Right lobe of liver (tissue), 4 donors: Measurements from ENCODE around the gene TTC28.

Experiments
- POLR2A ChIP-seq: fragments of 450-650 bp; IDR thresholded peaks from one replicate; pipeline ENCODE4 v1.6.1; 2017; ENCODE audit warnings: antibody characterized with exemption, mild to moderate bottlenecking
- TF ChIP-seq, protein P1 (sequence below), 4 donors: fragments of 200-600 bp in 3 of 4; fragments of 450-650 bp in 1 of 4; IDR thresholded peaks; one replicate each; pipeline versions ENCODE4 v1.5.1 to v1.8.0; 2016 to 2022; ENCODE audit warnings: antibody characterized with exemption in 4 of 4, mild to moderate bottlenecking in 2 of 4
- donor health status: DM: no; HTN: no; CAD: no.
- donor health status: DM: no; HTN: no; CAD: no.
- donor health status: DM: no; HTN: yes; CAD: no.

DNA sequence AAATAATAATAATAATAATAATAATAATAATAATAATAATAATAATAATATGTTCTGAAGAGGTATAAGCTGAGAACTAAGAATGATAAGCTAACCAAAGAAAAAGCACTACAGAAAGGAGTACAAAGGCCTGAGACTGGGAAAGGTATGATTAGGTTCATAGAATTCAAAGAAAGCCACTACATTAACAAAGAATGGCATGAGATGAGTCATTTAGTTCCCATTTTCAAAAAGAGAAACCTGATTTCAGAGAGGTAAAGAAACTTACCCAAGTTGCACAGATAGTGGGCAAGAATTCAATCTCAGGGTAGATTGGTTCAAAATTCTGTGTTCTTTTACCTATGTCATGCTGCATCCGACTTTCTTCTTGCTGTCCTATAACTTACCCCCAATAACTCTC is 350.9 kb downstream of the TTC28 start:
- TF ChIP-seq, protein P1, sequence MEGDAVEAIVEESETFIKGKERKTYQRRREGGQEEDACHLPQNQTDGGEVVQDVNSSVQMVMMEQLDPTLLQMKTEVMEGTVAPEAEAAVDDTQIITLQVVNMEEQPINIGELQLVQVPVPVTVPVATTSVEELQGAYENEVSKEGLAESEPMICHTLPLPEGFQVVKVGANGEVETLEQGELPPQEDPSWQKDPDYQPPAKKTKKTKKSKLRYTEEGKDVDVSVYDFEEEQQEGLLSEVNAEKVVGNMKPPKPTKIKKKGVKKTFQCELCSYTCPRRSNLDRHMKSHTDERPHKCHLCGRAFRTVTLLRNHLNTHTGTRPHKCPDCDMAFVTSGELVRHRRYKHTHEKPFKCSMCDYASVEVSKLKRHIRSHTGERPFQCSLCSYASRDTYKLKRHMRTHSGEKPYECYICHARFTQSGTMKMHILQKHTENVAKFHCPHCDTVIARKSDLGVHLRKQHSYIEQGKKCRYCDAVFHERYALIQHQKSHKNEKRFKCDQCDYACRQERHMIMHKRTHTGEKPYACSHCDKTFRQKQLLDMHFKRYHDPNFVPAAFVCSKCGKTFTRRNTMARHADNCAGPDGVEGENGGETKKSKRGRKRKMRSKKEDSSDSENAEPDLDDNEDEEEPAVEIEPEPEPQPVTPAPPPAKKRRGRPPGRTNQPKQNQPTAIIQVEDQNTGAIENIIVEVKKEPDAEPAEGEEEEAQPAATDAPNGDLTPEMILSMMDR (IDR thresholded peaks at IDR 0.05), result no peak
- no peak for TF ChIP-seq POLR2A
